HG02840 (cell line): ENCODE data around the gene TMEM37.

Source experiments
- ATAC-seq: cut with Tn5 transposase; IDR thresholded peaks from one replicate; pipeline ENCODE4 v1.9.1; 2021; ENCODE audit warnings: mild to moderate bottlenecking, moderate library complexity, moderate number of reproducible peaks; ENCODE audit not compliant: unreplicated experiment, low FRiP score

The TMEM37 gene

GRCh38 chr2:119416299-119416923 lies 15.2 kb upstream of the TMEM37 start:
- ATAC-seq: no peak

- no peak for ATAC-seq
These were observed 13.7 kb upstream of the TMEM37 start for GRCh38 chr2:119417908-119418307.

GRCh38 chr2:119419065-119419464 lies 12.6 kb upstream of the TMEM37 start:
- ATAC-seq: no peak

- no peak for ATAC-seq
These were observed 11.7 kb upstream of the TMEM37 start for GRCh38 chr2:119419803-119420508.

- no peak for ATAC-seq
These were observed 10.3 kb upstream of the TMEM37 start for GRCh38 chr2:119421304-119421703.

GRCh38 chr2:119421741-119422140 lies 9.9 kb upstream of the TMEM37 start:
- ATAC-seq: no peak

GRCh38 chr2:119422360-119423107 lies 9.1 kb upstream of the TMEM37 start:
- ATAC-seq: no peak

- no peak for ATAC-seq
These were observed 8.6 kb upstream of the TMEM37 start for GRCh38 chr2:119423108-119423444.

- no peak for ATAC-seq
These were observed 7.8 kb upstream of the TMEM37 start for GRCh38 chr2:119423811-119424210.

- ATAC-seq: no peak
These were observed 7.2 kb upstream of the TMEM37 start for GRCh38 chr2:119424284-119425118.

- ATAC-seq: no peak
These were observed 6.6 kb upstream of the TMEM37 start for GRCh38 chr2:119425119-119425405.

GRCh38 chr2:119425620-119426395 lies 5.8 kb upstream of the TMEM37 start:
- no peak for ATAC-seq

GRCh38 chr2:119426396-119426675 lies 5.3 kb upstream of the TMEM37 start:
- ATAC-seq: no peak

- no peak for ATAC-seq
These were observed 4.8 kb upstream of the TMEM37 start for GRCh38 chr2:119426801-119427395.

- ATAC-seq: no peak
These were observed 3.9 kb upstream of the TMEM37 start for GRCh38 chr2:119427756-119428155.

- ATAC-seq: no peak
These were observed 3.0 kb upstream of the TMEM37 start for GRCh38 chr2:119428488-119429224.

GRCh38 chr2:119429225-119429981 lies 2.3 kb upstream of the TMEM37 start:
- no peak for ATAC-seq

- ATAC-seq: no peak
These were observed 1.6 kb upstream of the TMEM37 start for GRCh38 chr2:119430023-119430498.
